Measurements from ENCODE around the gene ASGR1. TPM values are rescaled to one million over a fixed set of nuclear protein-coding genes. Genes with fewer than 3 reads are reported as not detected.
A peak's percentile ranks its signal among the peaks of the same experiment; 100 is the strongest.

ASGR1 gene
- total and polyA plus RNA-seq, 12 donors = 0.29 to 6.9 (median 1.8) TPM; not detected in 2

DNA sequence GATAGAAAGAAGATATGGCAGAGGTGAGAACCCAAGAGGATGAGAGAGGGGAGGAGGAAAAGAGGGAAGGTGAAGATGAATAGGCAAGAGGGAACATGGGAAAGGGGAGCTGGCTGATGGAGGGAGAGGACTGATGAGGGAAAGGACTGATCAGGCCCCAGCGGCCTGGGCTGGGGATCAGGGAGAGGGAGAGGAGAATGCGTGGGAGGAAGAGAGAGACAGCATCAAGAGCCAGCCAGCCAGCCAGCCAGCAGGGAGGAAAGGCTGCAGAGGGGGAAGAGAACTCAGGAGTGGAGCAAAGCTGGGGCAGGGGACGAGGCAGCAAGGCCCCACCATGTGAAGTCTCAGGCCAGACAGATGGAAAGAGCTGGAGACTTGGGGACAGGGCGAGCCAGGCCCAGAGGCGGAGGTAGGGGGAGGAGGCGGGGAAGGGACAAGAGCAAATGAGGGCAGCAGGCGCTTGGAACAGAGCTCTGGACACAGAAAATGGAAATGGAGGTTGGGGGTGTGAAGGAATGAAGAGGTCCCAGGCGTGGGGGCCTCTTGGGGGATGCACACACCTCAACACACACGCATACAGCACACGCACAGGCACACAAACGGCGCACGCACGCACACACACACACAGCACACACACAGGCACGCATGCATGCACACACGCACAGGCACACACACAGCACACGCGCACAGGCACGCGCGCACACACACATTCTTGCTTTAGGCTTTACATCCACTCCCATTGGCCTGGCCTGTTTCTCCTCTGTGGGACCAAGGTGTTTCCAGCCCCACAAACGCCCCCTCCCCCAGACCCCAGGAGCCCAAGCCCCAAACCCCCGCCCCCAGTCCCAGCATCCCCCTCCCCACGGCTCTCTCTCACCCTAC, 28.2 kb upstream of the ASGR1 start:
- TF ChIP-seq, protein P1, sequence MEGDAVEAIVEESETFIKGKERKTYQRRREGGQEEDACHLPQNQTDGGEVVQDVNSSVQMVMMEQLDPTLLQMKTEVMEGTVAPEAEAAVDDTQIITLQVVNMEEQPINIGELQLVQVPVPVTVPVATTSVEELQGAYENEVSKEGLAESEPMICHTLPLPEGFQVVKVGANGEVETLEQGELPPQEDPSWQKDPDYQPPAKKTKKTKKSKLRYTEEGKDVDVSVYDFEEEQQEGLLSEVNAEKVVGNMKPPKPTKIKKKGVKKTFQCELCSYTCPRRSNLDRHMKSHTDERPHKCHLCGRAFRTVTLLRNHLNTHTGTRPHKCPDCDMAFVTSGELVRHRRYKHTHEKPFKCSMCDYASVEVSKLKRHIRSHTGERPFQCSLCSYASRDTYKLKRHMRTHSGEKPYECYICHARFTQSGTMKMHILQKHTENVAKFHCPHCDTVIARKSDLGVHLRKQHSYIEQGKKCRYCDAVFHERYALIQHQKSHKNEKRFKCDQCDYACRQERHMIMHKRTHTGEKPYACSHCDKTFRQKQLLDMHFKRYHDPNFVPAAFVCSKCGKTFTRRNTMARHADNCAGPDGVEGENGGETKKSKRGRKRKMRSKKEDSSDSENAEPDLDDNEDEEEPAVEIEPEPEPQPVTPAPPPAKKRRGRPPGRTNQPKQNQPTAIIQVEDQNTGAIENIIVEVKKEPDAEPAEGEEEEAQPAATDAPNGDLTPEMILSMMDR (IDR thresholded peaks at IDR 0.05) = no peak
- TF ChIP-seq POLR2A (IDR thresholded peaks at IDR 0.05) = no peak
- Histone ChIP-seq H3K27ac (peak overlapping the region in 1 of 5 donors; percentile 34), H3K9me3 (replicated peaks in 1 of 3) (no peaks in the 10 kb centered on the region), H3K27me3 (no peaks in the 10 kb centered on the region), H3K4me3 (no peak overlapping the region), H3K36me3 (replicated peaks in 1 of 2) (peaks cover 0 to 15% of the 10 kb centered on the region in 2 donors), H3K4me1 (replicated peaks in 1 of 2) (peaks cover 0 to 15% of the 10 kb centered on the region in 2 donors)
- 77 to 86% (median 84%) methylated on average over 22 to 24 of the region's 24 CpGs for WGBS, 4 donors
- intact Hi-C loops (cut with DNase I) = no loop called here
- peak in 2 of 7 donors; percentile 8 to 17 for DNase-seq

GRCh38 chr17:7205561-7205960, 26.4 kb upstream of the ASGR1 start:
- intact Hi-C loops (cut with DNase I) = no loop called here
- peaks cover 0 to 28% of the 10 kb centered on the region in 2 donors for H3K36me3 ChIP-seq (replicated peaks in 1 of 2)
- peak overlapping the region in 1 of 4 donors; percentile 55 for H3K4me3 ChIP-seq
- H3K27ac ChIP-seq = peak overlapping the region in 2 of 5 donors; percentile 57 to 68
- peaks cover 0 to 15% of the 10 kb centered on the region in 2 donors for H3K4me1 ChIP-seq (replicated peaks in 1 of 2)
- H3K9me3 ChIP-seq (replicated peaks in 1 of 3) = no peaks in the 10 kb centered on the region
- peak in 1 of 7 donors; percentile 14 for DNase-seq
- H3K27me3 ChIP-seq = no peaks in the 10 kb centered on the region
- TF ChIP-seq, protein P1 (IDR thresholded peaks at IDR 0.05) = no peak
- TF ChIP-seq POLR2A (IDR thresholded peaks at IDR 0.05) = no peak
- WGBS, 4 donors = 48 to 73% (median 65%) methylated on average over 14 to 15 of the region's 15 CpGs

DNA sequence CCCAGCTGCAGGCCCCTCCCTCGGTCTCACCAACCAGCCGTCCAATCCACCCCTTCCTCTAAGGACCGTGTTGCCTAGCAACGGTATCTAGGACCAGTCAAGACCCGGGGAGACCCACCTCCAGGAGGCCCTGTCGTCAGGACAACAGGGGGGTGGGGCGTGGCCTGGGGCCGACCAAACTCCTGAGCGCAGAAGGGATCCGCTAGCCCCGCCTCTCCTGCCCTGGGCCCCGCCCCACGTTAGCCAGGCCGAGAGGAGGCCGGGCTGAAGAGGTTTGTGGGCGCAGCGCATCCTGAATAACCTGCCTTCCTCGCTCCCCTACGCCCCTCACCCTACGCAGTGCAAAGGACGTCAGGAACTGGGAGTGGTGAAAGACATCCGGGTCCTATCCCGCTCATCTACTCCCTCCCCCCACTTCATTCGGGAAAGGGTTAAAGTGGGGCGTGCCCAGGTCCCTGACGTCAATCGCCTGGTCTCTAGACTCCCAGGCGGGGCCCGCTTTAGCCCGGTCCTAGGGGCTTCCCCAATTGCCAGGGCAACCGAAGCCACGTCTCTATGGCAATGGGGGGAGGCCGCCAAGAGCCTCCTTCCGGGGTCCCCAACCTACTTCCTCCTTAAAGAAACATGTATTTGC, 25.8 kb upstream of the ASGR1 start:
- peak overlapping the region in 1 of 4 donors; percentile 55 for H3K4me3 ChIP-seq
- 7 to 10% (median 9%) methylated on average over 12 to 34 of the region's 34 CpGs for WGBS, 4 donors
- intact Hi-C loops (cut with DNase I) = no loop called here
- H3K36me3 ChIP-seq (replicated peaks in 1 of 2) = peaks cover 0 to 28% of the 10 kb centered on the region in 2 donors
- no peaks in the 10 kb centered on the region for H3K27me3 ChIP-seq
- TF ChIP-seq, protein P1 (IDR thresholded peaks at IDR 0.05) = no peak
- TF ChIP-seq POLR2A (IDR thresholded peaks at IDR 0.05) = no peak
- no peaks in the 10 kb centered on the region for H3K9me3 ChIP-seq (replicated peaks in 1 of 3)
- H3K4me1 ChIP-seq (replicated peaks in 1 of 2) = peaks cover 0 to 12% of the 10 kb centered on the region in 2 donors
- DNase-seq = peak; percentile 61 to 93 (median 76)
- peak overlapping the region in 2 of 5 donors; percentile 57 to 68 for H3K27ac ChIP-seq

DNA sequence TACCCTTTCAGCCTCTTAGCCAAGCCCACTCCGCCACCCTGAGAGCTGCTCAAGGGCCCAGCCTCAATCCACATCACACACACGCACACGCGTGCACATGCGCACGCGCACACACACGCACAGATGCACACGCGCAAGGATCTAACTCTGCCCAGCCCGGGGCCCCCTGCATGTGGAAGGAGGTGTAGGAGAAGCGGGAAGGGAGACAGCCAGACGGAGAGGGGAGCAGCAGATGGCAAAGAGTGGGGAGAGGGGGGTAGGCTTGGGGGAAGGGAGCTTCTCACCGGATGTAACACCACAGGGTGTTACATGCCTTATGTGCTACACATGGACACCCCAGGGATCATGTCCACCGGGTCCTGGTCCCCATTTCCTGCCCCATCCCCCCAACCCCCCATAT, 25.2 kb upstream of the ASGR1 start:
- Histone ChIP-seq H3K36me3 (replicated peaks in 1 of 2) (peaks cover 0 to 28% of the 10 kb centered on the region in 2 donors), H3K4me3 (peak overlapping the region in 1 of 4 donors; percentile 55), H3K27me3 (no peaks in the 10 kb centered on the region), H3K9me3 (replicated peaks in 1 of 3) (no peaks in the 10 kb centered on the region), H3K27ac (peak overlapping the region in 2 of 5 donors; percentile 57 to 68), H3K4me1 (replicated peaks in 1 of 2) (peaks cover 0 to 9% of the 10 kb centered on the region in 2 donors)
- DNase-seq = peak in 2 of 7 donors; percentile 13 to 15
- intact Hi-C loops (cut with DNase I) = no loop called here
- TF ChIP-seq, protein P1 (IDR thresholded peaks at IDR 0.05) = no peak
- TF ChIP-seq POLR2A (IDR thresholded peaks at IDR 0.05) = no peak
- WGBS, 4 donors = 68 to 88% (median 84%) methylated on average over 15 of the region's 15 CpGs
